ENCODE results near the gene ZG16B. TPM values are rescaled to one million over a fixed set of nuclear protein-coding genes. Genes with fewer than 3 reads are reported as not detected.

ZG16B gene
- polyA plus RNA-seq, 1 donor = 0.48 TPM

DNA sequence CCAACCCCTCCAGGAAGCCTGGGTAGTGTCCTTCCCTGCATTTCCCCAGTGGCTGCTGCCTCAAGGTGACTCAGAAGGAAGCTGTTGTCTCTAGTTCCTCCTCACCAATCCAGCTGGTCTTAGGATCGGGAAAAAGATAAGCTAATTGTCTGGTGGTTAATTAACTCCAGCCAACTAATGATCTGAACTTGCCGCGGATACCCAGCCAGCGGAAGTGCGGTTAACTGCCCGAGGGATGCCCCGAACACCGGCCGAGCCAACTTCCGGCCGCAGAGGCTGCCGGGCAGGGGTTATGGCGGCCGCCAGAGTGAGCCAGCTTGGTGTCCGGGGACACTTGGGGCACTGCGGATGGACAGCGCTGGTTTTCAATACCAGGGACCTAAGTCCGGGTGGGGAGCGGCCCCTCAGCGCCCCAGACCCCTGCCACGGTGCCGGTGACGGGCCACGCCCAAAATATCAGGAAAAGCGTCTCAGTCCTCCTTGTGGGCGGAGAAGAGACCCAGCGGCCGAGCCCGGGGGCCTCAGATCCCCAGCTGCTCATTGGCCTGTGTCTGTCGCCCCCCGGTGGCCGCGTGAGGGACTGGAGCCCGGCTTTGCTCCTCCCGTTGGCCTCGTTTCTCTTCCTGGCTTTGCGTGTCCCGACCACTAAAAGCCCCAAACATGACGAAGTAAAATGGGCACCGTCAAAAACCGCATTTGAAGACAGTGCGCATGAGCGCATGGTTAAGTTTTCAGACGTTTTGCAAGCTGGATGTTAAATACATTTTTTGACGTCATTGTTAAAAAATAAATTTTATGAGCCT is 38.1 kb downstream of the ZG16B start:
- peak; percentile 91 for DNase-seq

DNA sequence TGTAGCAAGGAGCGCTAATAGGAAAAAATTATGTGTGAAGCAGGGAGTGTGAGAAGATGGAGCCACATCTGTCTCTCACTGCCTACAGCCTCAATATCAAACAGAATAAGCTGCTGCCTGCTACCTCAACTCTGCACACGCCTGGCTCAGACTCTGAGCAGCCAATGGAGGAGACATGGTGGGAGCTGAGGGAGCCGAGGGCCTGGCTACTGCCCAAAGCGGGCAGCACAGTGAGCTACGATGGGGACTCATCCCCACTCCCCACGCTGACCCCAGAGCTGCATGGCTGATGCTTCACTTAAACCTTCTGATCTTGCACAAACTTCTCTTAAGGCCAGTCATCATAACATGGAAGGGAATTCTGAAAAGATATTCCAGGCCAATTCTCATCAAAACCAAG is 41.8 kb downstream of the ZG16B start:
- DNase-seq = no peak

GRCh38 chr16:2874032-2874911 is 44.2 kb downstream of the ZG16B start:
- no peak for DNase-seq

GRCh38 chr16:2874912-2875362 is 44.8 kb downstream of the ZG16B start:
- DNase-seq = no peak

DNA sequence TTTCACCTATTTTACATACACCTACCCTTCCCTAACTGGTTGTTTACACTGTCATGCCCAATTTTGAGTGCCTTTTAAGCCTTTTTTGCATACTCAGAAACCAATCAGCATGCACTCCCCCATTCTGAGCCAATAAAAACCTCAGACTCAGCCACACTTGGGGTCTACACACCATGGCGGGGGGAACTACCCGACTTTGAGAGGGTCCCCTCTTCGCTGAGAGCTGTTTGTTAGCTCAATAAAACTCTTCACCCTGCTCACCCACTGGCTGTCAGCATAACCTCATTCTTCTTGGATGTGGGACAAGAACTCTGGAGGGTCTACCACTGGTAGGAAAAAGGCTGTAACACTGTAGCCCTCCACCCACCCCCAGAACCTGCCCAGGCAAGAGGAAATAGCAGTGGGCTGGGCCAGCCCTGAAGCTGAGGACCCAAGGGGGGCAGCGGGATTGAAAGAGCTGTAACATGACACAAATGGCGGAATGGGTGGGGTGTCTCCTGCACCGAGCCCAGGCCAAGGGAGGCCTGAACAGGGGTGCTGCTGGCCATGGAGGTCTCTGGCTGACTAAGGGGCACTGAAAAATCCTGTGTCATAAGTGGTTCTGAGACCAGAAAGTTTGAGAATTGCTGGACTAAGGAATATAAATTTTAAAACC is 49.9 kb downstream of the ZG16B start:
- DNase-seq = no peak

Other genes with a start within 250 kb of the ZG16B start
- 22.2 TPM for gene KCTD5, start 147.8 kb upstream of the ZG16B start, polyA plus RNA-seq (ENCODE audit: insufficient read length)
- gene PRSS27, start 110.1 kb upstream of the ZG16B start, polyA plus RNA-seq (ENCODE audit: insufficient read length) = 1.3 TPM
- gene SRRM2, start 77.7 kb upstream of the ZG16B start, polyA plus RNA-seq (ENCODE audit: insufficient read length) = 820 TPM
- 182 TPM for gene ELOB, start 53.0 kb upstream of the ZG16B start, polyA plus RNA-seq (ENCODE audit: insufficient read length)
- gene PRSS33, start 42.7 kb upstream of the ZG16B start, polyA plus RNA-seq (ENCODE audit: insufficient read length) = 0.20 TPM
- gene PRSS41, start 31.8 kb upstream of the ZG16B start, polyA plus RNA-seq (ENCODE audit: insufficient read length) = not detected
- gene PRSS21, start 13.1 kb upstream of the ZG16B start, polyA plus RNA-seq (ENCODE audit: insufficient read length) = 0.22 TPM
- 8.2 TPM for gene PRSS22, start 27.9 kb downstream of the ZG16B start, polyA plus RNA-seq (ENCODE audit: insufficient read length)
- 15.2 TPM for gene FLYWCH2, start 52.9 kb downstream of the ZG16B start, polyA plus RNA-seq (ENCODE audit: insufficient read length)
- 16.4 TPM for gene FLYWCH1, start 81.6 kb downstream of the ZG16B start, polyA plus RNA-seq (ENCODE audit: insufficient read length)
- 1.4 TPM for gene KREMEN2, start 134.0 kb downstream of the ZG16B start, polyA plus RNA-seq (ENCODE audit: insufficient read length)
- 9.6 TPM for gene PAQR4, start 139.0 kb downstream of the ZG16B start, polyA plus RNA-seq (ENCODE audit: insufficient read length)
- gene PKMYT1, start 150.1 kb downstream of the ZG16B start, polyA plus RNA-seq (ENCODE audit: insufficient read length) = 22.0 TPM
- 2.0 TPM for gene CLDN9, start 182.6 kb downstream of the ZG16B start, polyA plus RNA-seq (ENCODE audit: insufficient read length)
- 29.6 TPM for gene CLDN6, start 187.9 kb downstream of the ZG16B start, polyA plus RNA-seq (ENCODE audit: insufficient read length)
- gene TNFRSF12A, start 190.1 kb downstream of the ZG16B start, polyA plus RNA-seq (ENCODE audit: insufficient read length) = 6.7 TPM
- gene HCFC1R1, start 193.6 kb downstream of the ZG16B start, polyA plus RNA-seq (ENCODE audit: insufficient read length) = 56.2 TPM
- 29.5 TPM for gene THOC6, start 193.7 kb downstream of the ZG16B start, polyA plus RNA-seq (ENCODE audit: insufficient read length)
- 2.6 TPM for gene BICDL2, start 206.6 kb downstream of the ZG16B start, polyA plus RNA-seq (ENCODE audit: insufficient read length)
- 1.7 TPM for gene MMP25, start 216.3 kb downstream of the ZG16B start, polyA plus RNA-seq (ENCODE audit: insufficient read length)
- 23.4 TPM for gene IL32, start 235.3 kb downstream of the ZG16B start, polyA plus RNA-seq (ENCODE audit: insufficient read length)

All from left kidney (tissue), 2 donors.